Loucy (cell line): Measurements from ENCODE around the gene GALNT18.

Experiments
- EZH2phosphoT487 ChIP-seq: fragments of 200-600 bp; IDR thresholded peaks from 2 replicates; pipeline ENCODE4 v1.6.1; 2018; ENCODE audit warnings: antibody characterized with exemption, mild to moderate bottlenecking, moderate library complexity, borderline replicate concordance
- TF ChIP-seq, protein P1 (sequence below): fragments of 200-600 bp; sonication (generic); conservative IDR thresholded peaks from 2 replicates; pipeline ENCODE4 v1.5.1; 2014; ENCODE audit warnings: mild to moderate bottlenecking, antibody characterized with exemption, low read length

- TF ChIP-seq, protein P1, sequence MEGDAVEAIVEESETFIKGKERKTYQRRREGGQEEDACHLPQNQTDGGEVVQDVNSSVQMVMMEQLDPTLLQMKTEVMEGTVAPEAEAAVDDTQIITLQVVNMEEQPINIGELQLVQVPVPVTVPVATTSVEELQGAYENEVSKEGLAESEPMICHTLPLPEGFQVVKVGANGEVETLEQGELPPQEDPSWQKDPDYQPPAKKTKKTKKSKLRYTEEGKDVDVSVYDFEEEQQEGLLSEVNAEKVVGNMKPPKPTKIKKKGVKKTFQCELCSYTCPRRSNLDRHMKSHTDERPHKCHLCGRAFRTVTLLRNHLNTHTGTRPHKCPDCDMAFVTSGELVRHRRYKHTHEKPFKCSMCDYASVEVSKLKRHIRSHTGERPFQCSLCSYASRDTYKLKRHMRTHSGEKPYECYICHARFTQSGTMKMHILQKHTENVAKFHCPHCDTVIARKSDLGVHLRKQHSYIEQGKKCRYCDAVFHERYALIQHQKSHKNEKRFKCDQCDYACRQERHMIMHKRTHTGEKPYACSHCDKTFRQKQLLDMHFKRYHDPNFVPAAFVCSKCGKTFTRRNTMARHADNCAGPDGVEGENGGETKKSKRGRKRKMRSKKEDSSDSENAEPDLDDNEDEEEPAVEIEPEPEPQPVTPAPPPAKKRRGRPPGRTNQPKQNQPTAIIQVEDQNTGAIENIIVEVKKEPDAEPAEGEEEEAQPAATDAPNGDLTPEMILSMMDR, result no peak
- TF ChIP-seq EZH2phosphoT487, result no peak
Measured at GRCh38 chr11:11370255-11370961, 251.4 kb downstream of the GALNT18 start.
